Measurements from ENCODE around the gene IMPA2.

- TF ChIP-seq, protein P1, sequence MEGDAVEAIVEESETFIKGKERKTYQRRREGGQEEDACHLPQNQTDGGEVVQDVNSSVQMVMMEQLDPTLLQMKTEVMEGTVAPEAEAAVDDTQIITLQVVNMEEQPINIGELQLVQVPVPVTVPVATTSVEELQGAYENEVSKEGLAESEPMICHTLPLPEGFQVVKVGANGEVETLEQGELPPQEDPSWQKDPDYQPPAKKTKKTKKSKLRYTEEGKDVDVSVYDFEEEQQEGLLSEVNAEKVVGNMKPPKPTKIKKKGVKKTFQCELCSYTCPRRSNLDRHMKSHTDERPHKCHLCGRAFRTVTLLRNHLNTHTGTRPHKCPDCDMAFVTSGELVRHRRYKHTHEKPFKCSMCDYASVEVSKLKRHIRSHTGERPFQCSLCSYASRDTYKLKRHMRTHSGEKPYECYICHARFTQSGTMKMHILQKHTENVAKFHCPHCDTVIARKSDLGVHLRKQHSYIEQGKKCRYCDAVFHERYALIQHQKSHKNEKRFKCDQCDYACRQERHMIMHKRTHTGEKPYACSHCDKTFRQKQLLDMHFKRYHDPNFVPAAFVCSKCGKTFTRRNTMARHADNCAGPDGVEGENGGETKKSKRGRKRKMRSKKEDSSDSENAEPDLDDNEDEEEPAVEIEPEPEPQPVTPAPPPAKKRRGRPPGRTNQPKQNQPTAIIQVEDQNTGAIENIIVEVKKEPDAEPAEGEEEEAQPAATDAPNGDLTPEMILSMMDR (IDR thresholded peaks at IDR 0.05): no peak
- TF ChIP-seq POLR2A (IDR thresholded peaks at IDR 0.05) (no peak), POLR2AphosphoS5 (IDR thresholded peaks at IDR 0.05) (no peak)
Observed at GRCh38 chr18:12028040-12028628, 46.8 kb downstream of the IMPA2 start.
